Ramos (cell line): ENCODE measurements around the gene DGKG.

Experiments used
- in situ Hi-C: fragments of 300-500 bp; cut with MboI; formaldehyde crosslinking; loops from one replicate; pipeline ENCODE4 v1.14.3; 2022; ENCODE audit warnings: low sequenced_read_pairs; ENCODE audit not compliant: unreplicated experiment

The DGKG gene

DNA sequence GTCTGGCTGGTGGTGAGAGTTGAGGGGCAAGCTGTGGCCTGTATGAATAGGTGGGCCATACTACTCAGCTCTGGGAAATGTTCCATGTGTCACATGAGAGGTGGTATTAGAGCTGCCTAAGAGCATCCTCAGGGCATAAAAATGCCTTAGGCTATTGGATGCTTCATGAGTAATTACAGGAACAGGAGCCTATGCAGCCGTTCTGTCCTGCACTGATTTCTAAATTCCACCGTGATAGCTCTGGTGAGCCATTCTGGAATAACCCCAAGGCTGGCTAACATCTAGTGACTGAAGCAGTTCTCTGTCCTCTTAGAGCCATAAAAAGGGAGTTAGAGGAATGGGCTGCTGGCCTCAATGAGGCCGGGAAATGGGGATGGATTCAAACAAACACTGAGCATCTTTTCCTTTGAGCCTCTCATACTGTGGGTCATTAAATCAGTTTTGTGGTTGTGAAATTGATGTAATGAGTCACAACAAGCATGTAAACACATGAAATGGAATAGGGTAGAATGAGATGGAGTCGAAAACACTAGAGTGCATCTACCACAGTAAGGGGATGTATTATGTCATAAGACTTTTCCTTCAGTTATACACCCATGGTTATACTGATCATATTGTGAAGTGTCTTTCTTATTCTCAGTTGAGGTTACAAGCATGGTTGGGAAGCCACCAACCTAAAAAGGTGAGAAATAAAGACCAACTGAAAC is 41.0 kb downstream of the DGKG start:
- in situ Hi-C loops: no loop called here

DNA sequence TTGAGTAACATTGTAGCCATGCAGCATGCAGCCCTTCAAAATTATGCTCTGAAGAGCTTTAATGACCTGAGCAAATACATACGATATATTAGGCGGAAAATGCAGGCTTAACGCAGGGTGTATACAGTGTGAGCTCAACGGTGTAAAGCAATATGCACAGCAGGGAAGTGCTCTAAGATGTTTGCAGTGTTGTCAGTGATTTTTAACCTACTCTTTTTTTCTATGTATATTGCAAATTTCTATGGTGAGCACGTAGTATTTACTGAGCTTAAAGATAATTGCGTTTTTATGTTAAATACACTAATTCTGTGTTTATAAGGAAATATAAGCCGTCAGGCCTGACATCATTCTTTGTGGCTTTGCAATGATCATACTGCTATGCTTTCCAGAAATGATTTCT is 42.1 kb downstream of the DGKG start:
- in situ Hi-C loops: no loop called here

DNA sequence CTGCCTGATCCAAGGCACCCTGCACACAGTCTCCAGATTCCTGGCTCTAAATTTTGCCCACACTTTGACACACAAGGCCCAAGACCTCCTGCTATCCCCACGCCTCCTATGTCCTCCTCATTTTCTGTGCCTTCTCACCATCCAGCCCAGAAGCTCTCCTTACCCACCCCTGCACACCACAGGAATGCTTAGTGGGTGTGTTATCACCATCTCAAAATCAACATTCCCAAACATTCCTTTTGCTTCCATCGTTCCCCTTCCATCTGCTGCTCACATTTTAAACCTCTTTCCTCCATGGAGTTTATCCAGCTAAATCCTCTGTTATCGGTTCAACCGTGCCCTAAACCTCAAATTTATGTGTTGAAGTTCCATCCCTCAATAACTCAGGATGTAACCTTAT is 43.9 kb downstream of the DGKG start:
- in situ Hi-C loops: no loop called here

DNA sequence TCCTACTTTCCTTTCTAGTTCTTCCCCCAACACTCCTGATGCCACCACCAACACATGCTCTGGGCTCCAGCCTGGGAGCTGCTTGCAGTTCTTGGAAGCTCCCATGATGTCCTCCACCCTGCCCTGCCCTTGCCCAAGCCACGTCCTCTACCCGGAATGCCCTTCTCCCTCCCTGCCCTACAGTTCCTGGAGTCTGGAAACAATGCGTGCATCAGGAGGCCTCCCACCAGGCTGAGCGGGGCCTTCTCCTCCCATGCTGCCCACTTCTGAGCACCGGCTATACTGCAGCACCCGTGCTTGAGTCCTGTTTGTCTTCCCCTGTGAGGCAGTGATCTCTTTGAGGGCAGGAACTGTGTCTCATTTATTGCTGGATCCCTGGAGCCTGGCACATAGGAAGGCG is 44.6 kb downstream of the DGKG start:
- in situ Hi-C loops: no loop called here

DNA sequence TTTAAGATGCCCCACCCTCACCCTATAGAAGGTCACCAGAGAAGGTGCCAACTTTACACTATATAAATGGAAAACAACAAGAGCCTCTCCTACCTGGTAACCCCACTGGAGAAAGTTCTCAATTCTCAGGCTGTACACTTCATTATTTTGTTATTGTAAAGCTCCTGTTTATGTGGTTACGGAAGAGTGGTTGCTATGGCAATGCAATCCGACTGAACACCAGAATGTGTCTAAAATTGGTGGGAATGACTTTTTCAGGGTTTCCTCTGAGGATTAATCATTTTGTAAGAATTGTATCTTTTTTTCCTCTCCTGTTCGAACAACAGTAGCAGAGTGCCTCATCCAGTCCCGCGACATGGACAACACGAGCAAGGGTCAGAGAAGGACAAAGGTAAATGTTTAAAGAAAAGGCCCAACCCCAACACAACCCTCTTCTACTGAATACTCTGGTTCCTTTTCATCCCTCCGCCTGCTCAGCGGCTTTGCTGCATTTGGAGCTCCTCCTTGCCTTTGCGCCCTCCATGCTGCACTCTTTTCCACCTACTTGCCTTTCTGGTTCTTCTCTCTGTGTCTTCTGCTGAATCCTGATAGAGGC is 45.3 kb downstream of the DGKG start:
- in situ Hi-C loops: no loop called here

DNA sequence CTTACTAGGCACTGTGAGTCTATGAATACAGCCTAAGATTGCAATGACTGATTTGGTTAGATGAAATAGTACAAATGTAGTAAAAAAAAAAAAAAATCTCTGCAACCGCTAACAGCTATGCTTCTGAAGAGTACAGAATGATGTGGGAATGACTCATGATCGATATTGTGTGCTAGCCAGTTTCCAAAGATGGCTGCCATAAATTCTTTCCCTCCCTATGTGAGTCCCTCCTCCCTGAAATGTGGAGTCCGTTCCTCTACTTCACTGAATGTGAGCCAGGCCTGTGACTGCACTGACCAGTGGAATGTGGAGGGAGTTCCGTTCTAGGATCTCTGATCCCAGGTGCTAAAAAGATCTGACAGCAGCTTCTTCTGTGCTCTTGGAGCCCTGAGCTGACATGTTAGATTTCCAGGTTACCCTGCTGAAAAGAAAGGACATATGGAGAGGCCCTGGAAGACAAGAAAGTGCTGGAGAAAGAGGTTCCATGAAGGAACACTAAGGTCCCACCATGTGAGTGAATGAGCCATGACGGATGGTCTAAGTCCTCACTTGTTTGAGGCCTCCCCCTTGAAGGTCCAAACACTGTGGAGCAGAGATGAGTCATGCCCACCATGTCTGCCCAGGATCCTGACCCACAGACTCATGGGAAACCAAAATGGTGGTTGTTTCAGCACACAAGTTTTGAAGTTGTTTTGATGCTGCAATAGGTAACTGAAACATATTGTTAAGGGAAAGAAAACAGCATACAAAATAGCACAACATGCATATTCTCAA is 46.3 kb downstream of the DGKG start:
- in situ Hi-C loops: no loop called here

DNA sequence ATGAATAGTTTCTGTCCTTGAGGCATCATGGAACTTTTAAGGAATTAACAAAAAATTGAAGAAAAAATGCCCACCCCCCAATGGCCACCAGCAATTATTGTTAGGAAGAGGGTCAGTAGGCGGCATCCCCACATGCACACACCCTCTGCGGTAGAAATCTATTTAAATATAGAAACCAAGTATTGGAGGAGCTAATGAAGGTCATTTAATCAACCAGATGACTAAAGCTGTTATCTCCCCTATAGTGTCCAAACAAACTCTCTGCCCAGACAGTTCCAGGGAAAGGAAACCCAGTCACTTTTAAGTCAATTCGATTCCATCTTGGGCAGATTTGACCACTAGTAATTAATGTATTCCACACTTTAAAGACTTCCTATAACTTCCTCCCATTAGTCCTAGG is 47.1 kb downstream of the DGKG start:
- in situ Hi-C loops: no loop called here

DNA sequence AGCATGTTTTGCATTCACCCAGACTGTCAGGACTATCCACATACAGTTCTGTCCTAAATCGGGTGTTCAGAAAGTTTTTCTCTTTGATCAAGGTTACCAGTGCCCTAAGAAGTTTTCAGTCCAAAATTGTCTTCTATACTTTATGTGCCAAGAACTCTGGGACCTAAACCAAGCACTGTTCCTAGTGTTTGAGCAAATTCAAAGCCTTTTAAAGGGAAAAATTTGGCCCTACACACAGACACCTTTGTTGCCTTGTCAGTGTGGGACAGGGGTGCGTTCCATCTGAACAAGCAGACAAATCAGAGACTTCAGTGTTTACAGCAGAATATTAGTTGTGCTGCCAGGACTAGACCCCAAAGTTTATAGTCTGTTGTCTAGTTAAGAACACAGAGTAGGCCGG is 50.6 kb downstream of the DGKG start:
- in situ Hi-C loops: no loop called here

DNA sequence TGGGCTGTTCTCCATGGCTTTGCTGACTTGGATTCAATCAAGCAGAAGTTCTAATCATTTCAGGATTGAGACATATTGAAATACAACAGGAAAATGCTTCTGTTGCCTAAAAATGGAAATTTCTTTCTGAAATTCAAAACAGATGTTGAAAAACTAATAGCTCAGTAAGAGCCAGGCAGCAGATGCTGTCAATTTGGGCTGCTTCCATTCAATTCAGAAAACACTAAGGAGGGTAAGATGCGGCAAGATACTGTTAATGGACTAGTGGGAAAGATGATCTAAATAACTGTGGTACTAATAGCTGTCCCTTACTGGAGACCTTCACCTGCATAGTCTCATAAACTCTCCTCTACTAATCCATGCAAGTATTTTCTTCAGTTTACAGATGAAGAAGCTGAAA is 53.5 kb downstream of the DGKG start:
- in situ Hi-C loops: no loop called here

DNA sequence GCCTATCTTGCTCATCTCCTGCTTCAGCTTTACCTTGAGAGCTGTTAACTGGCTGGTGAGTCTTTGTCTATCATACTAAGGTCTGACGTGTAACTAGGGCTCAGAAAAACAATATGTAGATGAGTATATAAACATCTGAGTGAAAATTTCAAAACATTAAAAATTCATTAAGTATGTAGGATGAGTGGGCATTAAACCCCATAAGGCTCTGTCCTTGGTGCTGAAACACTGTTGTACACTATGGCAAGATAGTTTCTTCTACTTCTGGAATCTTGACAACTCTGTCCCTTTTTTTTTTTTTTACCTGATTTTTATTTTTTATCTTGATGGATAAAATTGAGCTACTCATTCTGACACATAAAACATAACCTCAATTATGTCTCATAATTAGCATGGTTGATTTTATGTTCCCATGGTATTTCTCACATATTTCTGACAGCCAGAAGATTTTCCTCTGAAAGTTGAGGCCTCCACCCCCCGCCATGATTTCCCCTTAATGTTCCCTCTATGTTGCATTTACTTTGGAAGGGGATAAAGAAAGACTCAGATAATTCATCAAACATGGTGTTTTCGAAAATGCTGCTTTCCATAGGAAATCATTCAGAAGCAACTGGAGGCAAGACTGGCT is 54.3 kb downstream of the DGKG start:
- in situ Hi-C loops: no loop called here

DNA sequence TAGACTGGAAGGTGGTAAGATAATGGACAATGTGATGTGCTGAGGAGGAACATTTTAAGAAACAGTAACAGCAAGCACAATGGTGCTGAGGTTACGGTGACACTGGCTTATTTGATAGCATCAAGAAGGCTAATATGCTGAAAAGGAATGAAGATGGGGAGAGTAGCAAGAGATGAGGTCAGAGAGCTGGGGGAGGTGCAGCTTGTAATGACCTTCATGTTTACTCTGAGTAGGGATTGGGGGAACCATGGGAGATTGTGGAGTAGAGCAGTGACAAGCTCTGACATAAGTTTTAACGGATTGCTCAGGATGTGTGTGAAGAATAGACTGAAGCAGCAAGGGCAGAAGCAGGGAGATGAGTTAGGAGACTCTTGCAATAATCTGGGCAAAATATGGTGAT is 56.7 kb downstream of the DGKG start:
- in situ Hi-C loops: no loop called here

DNA sequence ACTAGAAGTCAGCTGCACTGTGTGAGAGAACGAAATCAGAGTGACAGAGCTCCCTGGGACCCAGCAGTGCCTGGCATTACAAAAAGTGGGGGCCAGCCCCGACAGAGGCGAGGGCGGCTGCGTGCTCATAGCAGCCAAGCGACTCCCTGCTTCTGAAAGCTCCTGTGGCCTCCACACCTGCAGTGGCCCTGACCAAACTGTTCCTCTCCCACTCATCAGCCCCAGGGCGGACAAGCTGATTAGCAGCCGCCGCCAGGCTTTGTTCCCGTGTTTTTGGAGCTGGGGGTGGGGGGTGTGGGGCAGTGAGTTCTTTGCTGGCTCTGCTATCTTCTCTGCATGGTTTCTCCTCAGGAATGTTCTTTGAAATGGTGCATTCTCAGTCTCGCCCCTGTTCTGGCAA is 58.1 kb downstream of the DGKG start:
- in situ Hi-C loops: no loop called here

DNA sequence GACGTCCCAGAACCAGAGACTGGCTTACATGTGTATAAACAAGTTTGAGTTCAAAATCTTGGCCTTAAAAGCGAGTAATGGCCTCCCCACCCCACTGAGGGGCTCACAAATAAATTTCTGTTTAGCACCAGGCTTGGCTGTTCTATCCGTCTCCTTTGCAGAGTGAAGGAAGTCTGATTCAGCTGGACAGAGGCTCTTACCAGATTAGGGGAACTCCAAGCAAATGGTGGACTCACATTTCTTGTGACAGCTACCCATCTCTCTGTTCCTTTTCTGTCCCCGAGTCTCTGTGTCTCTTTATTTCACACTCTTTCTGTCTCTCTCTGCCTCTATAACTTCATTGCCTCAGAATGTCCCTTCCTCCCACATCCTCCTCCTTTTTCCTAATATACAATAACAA is 62.7 kb downstream of the DGKG start:
- in situ Hi-C loops: no loop called here

DNA sequence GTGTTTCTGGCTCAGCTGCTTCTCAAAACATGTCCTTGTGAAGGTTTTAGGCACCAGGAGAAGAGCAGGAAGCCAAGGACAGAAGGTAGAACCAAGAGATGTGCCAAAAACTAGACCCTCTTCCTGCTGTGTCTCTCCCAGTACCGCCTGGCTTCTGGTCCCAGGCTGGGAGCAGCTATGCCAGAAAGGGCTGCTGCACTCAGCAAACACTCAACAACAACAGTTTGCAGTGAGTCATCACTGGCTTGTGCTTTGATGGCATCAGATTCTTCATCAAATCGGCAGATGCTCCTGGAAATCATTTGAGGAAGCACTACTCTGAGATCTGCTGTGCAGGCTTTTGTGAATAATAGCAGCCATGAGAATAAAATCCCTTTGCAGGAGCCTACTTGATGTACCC is 63.2 kb downstream of the DGKG start:
- in situ Hi-C loops: no loop called here

DNA sequence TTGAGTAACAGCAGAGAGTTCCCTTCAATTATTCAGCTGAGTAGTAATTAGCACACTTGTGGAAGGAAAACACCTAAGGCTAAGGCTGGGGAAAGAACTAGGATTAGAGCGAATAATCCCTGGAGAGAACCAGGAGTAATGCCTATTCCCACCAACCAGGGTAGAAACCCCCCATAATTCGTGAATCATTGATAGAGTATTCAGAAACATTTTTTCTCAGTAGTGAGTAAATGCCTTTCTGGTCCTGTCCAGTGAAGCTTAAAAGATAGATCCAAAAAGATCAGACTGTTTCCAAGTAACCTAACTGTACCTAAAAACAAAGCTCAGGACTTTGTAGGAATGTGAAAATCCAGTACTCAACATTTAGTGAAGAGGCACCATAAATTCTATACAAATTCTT is 71.2 kb downstream of the DGKG start:
- in situ Hi-C loops: no loop called here

DNA sequence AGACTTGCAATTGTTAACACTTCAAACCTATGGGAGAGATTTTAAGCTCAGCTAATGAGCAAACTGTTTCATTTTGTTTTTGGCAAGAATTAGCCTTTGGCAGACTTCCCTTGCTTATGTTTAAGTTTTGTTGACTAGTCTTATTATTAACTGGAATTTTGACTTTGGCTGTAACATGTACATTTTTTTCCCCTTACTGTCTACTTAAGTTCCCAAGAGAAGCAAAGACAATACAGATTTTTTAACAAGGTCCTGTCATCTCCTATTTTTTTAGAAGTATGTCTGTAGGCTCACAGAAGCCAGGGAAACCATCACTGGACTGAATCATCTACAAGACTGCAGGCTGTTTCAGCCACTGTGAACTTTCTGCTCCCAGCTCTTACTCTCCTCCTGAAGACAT is 74.3 kb downstream of the DGKG start:
- in situ Hi-C loops: no loop called here

DNA sequence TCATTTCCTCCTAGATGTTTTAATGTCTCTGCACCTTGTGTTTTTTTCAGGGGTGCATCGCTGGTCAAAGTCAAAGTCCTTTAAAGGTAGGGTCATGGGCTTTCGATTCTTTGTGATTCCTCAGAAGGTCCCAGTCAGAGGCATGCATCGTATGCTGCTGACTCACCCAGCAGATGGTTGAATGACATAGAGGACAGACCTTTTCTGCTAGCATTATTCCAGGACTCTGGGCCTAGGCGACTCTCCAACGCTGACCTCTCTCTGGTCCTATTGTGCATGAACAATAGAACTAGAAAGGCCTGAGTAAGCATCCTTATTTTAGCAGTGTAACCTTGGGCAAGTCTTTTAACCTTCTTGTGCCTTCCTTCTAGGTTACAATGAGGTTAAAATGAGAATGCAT is 75.9 kb downstream of the DGKG start:
- in situ Hi-C loops: no loop called here

DNA sequence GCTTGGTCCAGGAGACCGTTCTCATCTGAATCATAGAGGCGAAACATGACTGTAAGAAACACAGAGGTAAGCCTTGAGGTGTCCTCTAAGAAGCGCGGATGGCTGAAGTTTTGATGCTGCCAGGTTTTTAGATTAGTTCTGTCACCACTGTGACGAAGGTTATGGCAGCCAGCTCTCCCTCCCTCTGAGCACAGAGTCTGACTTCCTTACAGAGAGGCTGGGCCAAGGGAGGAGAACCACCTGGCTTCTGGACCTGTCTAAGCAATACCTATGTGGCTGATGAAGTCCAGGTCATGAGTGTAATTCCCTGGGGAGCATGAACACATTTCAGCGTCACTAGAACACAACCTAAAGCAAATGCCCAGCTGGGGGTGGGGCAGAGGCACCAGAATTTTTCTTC is 77.4 kb downstream of the DGKG start:
- in situ Hi-C loops: no loop called here

DNA sequence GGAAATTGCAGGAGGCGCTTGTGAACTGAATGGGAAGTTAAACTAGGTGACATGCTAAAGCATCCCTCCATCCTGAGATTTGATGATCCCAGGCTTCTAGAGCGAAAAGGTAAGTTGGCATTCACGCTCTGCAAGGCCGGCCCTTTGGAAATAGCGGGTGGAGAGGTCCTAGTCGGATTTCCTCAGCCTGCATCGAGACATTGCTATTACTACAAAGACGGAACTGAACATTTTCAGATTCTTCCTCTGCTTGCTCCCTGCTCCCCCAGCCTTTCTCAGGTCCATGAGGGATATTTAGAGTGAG is 77.7 kb downstream of the DGKG start:
- in situ Hi-C loops: no loop called here

DNA sequence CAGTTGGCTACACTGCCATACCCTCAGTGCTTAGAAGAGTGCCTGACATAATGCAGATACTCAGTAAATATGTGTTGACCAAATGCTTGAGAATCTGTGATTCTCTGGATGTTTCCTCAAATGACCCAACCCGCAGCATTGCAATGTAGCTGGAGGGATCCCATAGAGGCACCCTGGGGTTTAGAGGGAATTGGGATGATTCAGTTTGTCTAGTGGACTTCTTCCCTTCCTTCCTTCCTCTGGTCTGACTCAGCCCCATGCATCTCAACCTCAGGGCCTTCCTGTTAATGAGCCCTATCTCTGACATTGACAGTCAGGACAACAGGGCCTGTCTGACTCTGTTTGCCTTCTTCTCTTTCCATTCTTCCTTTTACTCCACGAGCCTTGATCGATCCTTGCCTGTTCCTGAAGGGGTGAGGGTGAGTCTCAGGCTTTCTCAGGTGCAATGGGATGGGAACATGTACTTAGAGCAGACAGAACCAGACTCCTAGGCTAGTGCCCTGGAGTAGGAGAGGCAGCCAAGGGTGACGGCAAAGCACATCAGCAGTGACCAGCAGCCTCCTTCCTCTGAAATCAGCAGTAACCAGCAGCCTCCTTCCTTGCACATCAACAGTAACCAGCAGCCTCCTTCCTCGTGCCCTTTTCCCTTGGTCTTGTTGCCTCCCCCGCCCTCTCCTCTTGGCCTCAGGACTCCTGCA is 78.2 kb downstream of the DGKG start:
- in situ Hi-C loops: no loop called here

DNA sequence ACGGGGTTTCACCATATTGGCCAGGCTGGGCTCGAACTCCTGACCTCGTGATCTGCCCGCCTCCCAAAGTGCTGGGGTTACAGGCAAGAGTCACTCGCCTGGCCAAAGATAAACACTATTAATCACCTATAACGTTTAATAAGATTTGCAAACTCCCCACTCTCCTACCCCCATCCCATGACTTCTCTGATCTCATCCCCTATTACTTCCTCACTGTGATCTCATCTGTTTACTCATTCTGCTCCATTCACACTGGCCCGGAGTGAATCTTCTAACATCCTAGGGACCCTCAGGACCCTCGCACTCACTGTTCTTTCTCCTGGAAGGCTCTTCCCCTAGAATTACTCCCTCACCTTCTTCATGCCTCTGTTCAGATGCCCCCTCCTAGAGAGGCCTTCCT is 78.9 kb downstream of the DGKG start:
- in situ Hi-C loops: no loop called here
